ENCODE measurements around the gene KRTAP10-2. TPM values are rescaled to one million over a fixed set of nuclear protein-coding genes. Genes with fewer than 3 reads are reported as not detected.
"Not testable (repeated sequence)": the region's sequence is repeated elsewhere in the genome, so short reads cannot be mapped to it uniquely, and the experiment has no call there.

Gene KRTAP10-2
- total RNA-seq, 1 experiment from 2014 or later: not detected

- no peak for DNase-seq (ENCODE audit: low read depth)
- in situ Hi-C loops (cut with HindIII; ENCODE audit: low pct_unique_long_range_greater_than_20kb, low sequenced_read_pairs): no loop called here
Measured at GRCh38 chr21:44509539-44509938, 41.8 kb downstream of the KRTAP10-2 start.

- no peak for DNase-seq (ENCODE audit: low read depth)
- in situ Hi-C loops (cut with HindIII; ENCODE audit: low pct_unique_long_range_greater_than_20kb, low sequenced_read_pairs): no loop called here
Measured at GRCh38 chr21:44508711-44509445, 42.4 kb downstream of the KRTAP10-2 start.

DNA sequence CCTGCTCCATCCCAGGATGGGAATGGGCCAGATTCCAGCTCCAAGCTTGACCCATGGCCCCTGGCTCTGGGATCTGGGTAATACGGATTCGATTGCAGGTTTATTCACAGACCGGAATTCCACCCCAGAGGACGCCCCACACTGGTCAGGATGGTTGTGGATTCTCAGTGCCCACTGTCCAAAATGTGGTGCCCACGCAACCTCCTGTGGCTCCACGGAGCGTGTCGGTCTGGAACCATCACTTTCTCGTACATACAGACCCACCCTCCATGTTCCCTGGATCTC lies 42.9 kb downstream of the KRTAP10-2 start:
- in situ Hi-C loops (cut with HindIII; ENCODE audit: low pct_unique_long_range_greater_than_20kb, low sequenced_read_pairs): no loop called here
- no peak for DNase-seq (ENCODE audit: low read depth)

GRCh38 chr21:44507673-44508425 lies 43.5 kb downstream of the KRTAP10-2 start:
- in situ Hi-C loops (cut with HindIII; ENCODE audit: low pct_unique_long_range_greater_than_20kb, low sequenced_read_pairs): no loop called here
- no peak for DNase-seq (ENCODE audit: low read depth)

GRCh38 chr21:44506279-44507255 lies 44.7 kb downstream of the KRTAP10-2 start:
- no peak for DNase-seq (ENCODE audit: low read depth)
- in situ Hi-C loops (cut with HindIII; ENCODE audit: low pct_unique_long_range_greater_than_20kb, low sequenced_read_pairs): no loop called here

GRCh38 chr21:44505673-44506278 lies 45.5 kb downstream of the KRTAP10-2 start:
- no peak for DNase-seq (ENCODE audit: low read depth)
- in situ Hi-C loops (cut with HindIII; ENCODE audit: low pct_unique_long_range_greater_than_20kb, low sequenced_read_pairs): no loop called here

DNA sequence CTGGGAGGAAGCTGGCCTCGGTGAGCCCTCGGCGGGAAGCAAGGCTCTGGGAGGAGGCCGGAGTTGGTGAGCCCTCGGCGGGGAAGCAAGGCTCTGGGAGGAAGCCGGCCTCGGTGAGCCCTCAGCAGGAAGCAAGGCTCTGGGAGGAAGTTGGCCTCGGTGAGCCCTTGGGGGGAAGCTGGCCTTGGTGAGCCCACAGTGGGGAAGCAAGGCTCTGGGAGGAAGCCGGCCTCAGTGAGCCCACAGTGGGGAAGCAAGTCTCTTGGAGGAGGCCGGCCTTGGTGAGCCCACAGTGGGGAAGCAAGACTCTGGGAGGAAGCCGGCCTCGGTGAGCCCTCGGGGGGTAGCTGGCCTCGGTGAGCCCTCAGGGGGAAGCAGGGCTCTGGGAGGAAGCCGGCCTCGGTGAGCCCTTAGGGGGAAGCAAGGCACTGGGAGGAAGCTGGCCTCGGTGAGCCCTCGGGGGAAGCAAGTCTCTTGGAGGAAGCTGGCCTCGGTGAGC lies 47.4 kb downstream of the KRTAP10-2 start:
- in situ Hi-C loops (cut with HindIII; ENCODE audit: low pct_unique_long_range_greater_than_20kb, low sequenced_read_pairs): no loop called here
- DNase-seq (ENCODE audit: low read depth): no peak

GRCh38 chr21:44503006-44503889 lies 48.1 kb downstream of the KRTAP10-2 start:
- in situ Hi-C loops (cut with HindIII; ENCODE audit: low pct_unique_long_range_greater_than_20kb, low sequenced_read_pairs); DNase-seq (ENCODE audit: low read depth): not testable (repeated sequence)

DNA sequence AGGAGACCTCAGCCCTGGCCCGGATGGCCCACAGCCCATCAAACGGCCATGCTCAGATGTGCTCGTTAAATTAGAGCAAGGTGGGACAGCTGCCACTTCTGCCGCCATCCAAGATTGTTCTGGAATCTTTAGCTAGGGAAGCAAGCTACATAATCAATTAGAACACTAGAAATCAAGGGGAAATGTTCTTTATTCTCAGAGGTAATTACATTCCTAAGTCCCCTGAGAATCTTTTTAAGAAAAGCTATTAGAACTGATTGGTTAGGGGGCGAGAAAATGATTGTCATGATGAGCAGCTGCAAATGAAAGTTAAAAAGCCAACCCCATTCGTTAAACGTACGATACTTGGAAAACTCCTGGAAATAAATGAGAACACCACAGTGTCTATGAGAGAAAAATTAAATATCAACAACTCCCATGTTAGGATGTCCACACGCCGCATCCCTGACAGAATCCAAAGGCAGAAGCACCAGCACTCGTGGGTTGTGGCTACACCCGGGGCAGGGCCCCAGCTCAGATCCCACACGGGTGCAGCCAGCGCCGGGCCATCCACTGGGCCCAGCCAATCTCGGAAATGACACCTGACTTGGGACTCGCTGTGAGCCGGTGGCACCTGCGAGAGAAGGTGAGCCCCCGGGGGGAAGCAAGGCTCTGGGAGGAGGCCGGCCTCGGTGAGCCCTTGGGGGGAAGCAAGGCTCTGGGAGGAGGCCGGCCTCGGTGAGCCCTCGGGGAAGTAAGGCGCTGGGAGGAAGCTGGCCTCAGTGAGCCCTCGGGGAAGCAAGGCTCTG lies 48.9 kb downstream of the KRTAP10-2 start:
- in situ Hi-C loops (cut with HindIII; ENCODE audit: low pct_unique_long_range_greater_than_20kb, low sequenced_read_pairs): no loop called here
- DNase-seq (ENCODE audit: low read depth): no peak

Other genes with a start within 250 kb of the KRTAP10-2 start
- 14.5 and 25.6 TPM in 2 replicates for gene CFAP410, start 212.1 kb downstream of the KRTAP10-2 start, total RNA-seq (2014; rRNA removed; shearing (Covaris generic); ENCODE audit: low replicate concordance)
- not detected in 2 replicates for gene TRPM2, start 197.9 kb downstream of the KRTAP10-2 start, total RNA-seq (2014; rRNA removed; shearing (Covaris generic); ENCODE audit: low replicate concordance)
- gene LRRC3, start 96.0 kb downstream of the KRTAP10-2 start, total RNA-seq (2014; rRNA removed; shearing (Covaris generic); ENCODE audit: low replicate concordance): not detected in 2 replicates
- gene KRTAP10-1, start 11.3 kb downstream of the KRTAP10-2 start, total RNA-seq (2014; rRNA removed; shearing (Covaris generic); ENCODE audit: low replicate concordance): not detected in 2 replicates
- not detected in 2 replicates for gene KRTAP10-3, start 7.3 kb upstream of the KRTAP10-2 start, total RNA-seq (2014; rRNA removed; shearing (Covaris generic); ENCODE audit: low replicate concordance)
- gene KRTAP10-4, start 22.2 kb upstream of the KRTAP10-2 start, total RNA-seq (2014; rRNA removed; shearing (Covaris generic); ENCODE audit: low replicate concordance): not detected in 2 replicates
- gene KRTAP10-5, start 29.1 kb upstream of the KRTAP10-2 start, total RNA-seq (2014; rRNA removed; shearing (Covaris generic); ENCODE audit: low replicate concordance): not detected in 2 replicates
- not detected in 2 replicates for gene KRTAP10-6, start 41.0 kb upstream of the KRTAP10-2 start, total RNA-seq (2014; rRNA removed; shearing (Covaris generic); ENCODE audit: low replicate concordance)
- not detected in 2 replicates for gene KRTAP10-7, start 49.1 kb upstream of the KRTAP10-2 start, total RNA-seq (2014; rRNA removed; shearing (Covaris generic); ENCODE audit: low replicate concordance)
- gene KRTAP10-8, start 60.6 kb upstream of the KRTAP10-2 start, total RNA-seq (2014; rRNA removed; shearing (Covaris generic); ENCODE audit: low replicate concordance): not detected in 2 replicates
- gene KRTAP10-9, start 75.6 kb upstream of the KRTAP10-2 start, total RNA-seq (2014; rRNA removed; shearing (Covaris generic); ENCODE audit: low replicate concordance): not detected in 2 replicates
- not detected in 2 replicates for gene KRTAP10-10, start 85.9 kb upstream of the KRTAP10-2 start, total RNA-seq (2014; rRNA removed; shearing (Covaris generic); ENCODE audit: low replicate concordance)
- gene KRTAP10-11, start 94.9 kb upstream of the KRTAP10-2 start, total RNA-seq (2014; rRNA removed; shearing (Covaris generic); ENCODE audit: low replicate concordance): not detected in 2 replicates
- gene KRTAP12-4, start 103.2 kb upstream of the KRTAP10-2 start, total RNA-seq (2014; rRNA removed; shearing (Covaris generic); ENCODE audit: low replicate concordance): not detected in 2 replicates
- gene KRTAP12-3, start 106.4 kb upstream of the KRTAP10-2 start, total RNA-seq (2014; rRNA removed; shearing (Covaris generic); ENCODE audit: low replicate concordance): not detected in 2 replicates
- gene KRTAP12-2, start 115.4 kb upstream of the KRTAP10-2 start, total RNA-seq (2014; rRNA removed; shearing (Covaris generic); ENCODE audit: low replicate concordance): not detected in 2 replicates
- gene KRTAP12-1, start 130.7 kb upstream of the KRTAP10-2 start, total RNA-seq (2014; rRNA removed; shearing (Covaris generic); ENCODE audit: low replicate concordance): not detected in 2 replicates
- not detected in 2 replicates for gene KRTAP10-12, start 145.7 kb upstream of the KRTAP10-2 start, total RNA-seq (2014; rRNA removed; shearing (Covaris generic); ENCODE audit: low replicate concordance)
- gene TSPEAR, start 160.1 kb upstream of the KRTAP10-2 start, total RNA-seq (2014; rRNA removed; shearing (Covaris generic); ENCODE audit: low replicate concordance): not detected in 2 replicates